Measurements from ENCODE around the gene SF3B6.
"Not testable (repeated sequence)": the region's sequence is repeated elsewhere in the genome, so short reads cannot be mapped to it uniquely, and the experiment has no call there.

GRCh38 chr2:24095171-24095677, 19.1 kb upstream of the SF3B6 start:
- not testable (repeated sequence) for TF ChIP-seq EZH2 (IDR thresholded peaks at IDR 0.05; ENCODE audit: insufficient read depth, low read length); CTCF (IDR thresholded peaks at IDR 0.05; ENCODE audit: insufficient read depth, low read depth, low read length)

Measured in astrocyte (in vitro differentiated cells and primary cell).